BJ (cell line): Measurements from ENCODE around the gene FXYD1. TPM values are rescaled to one million over a fixed set of nuclear protein-coding genes. Genes with fewer than 3 reads are reported as not detected.
A peak's percentile ranks its signal among the peaks of the same experiment; 100 is the strongest.

Source experiments
- CTCF ChIA-PET: fragments of 350-600 bp; formaldehyde crosslinking; extraction: SDS; loops from one replicate; lab custom pipeline; 2021; ENCODE audit warnings: antibody characterized with exemption, inconsistent platforms; lab: Yijun Ruan, JAX
- POLR2A ChIA-PET: fragments of 300-600 bp; sonication (Branson Sonifier 250); formaldehyde crosslinking; extraction: SDS; loops from one replicate; lab custom pipeline; 2021; ENCODE audit warnings: antibody characterized with exemption; lab: Charles Lee
- DNase-seq: peaks from one replicate; pipeline ENCODE4 v3.0.0-alpha.2; 2011; ENCODE audit warnings: low read depth
- H3K27me3 ChIP-seq: 2 replicates; pipeline ENCODE4 v1.6.0; 2011; ENCODE audit warnings: low read length; ENCODE audit not compliant: control insufficient read depth, insufficient read depth
- H3K36me3 ChIP-seq: 2 replicates; pipeline ENCODE4 v1.5.1; 2011; ENCODE audit warnings: low read length; ENCODE audit not compliant: control insufficient read depth, insufficient read depth
- H3K4me3 ChIP-seq: 2 replicates; pipeline ENCODE4 v1.5.1; 2011; ENCODE audit warnings: low read depth, mild to moderate bottlenecking, control low read depth, low read length
- polyA plus RNA-seq: library from polyadenylated mRNA; depleted of rRNA; stranded (reverse); fragments of >200 nt; gene quantifications from 2 replicates; pipeline ENCODE4 v1.2.3, GENCODE V29; 2011
- TF ChIP-seq, protein P1 (sequence below): IDR thresholded peaks from 2 replicates; pipeline ENCODE4 v1.5.1; 2011; ENCODE audit warnings: low read depth, mild to moderate bottlenecking, control low read depth, inconsistent platforms, low read length, moderate library complexity; ENCODE audit not compliant: insufficient read depth

Gene FXYD1
- polyA plus RNA-seq, 1 experiment = 4.0 TPM

- ChIA-PET CTCF (interaction anchor here (1.2 to 5.6 kb wide), 20 partner anchors 7 to 127 kb away, joined by 3 to 77 read pairs (median 12); partner anchors contain the start of genes FXYD3 and FXYD5), POLR2A (no interaction called here)
- Histone ChIP-seq H3K27me3 (peaks cover 4% of the 10 kb centered on the region; the same call in 1 of the 2 replicates), H3K4me3 (no peak within 1 kb of the TSS), H3K36me3 (no peaks in the 10 kb centered on the region)
- TF ChIP-seq, protein P1, sequence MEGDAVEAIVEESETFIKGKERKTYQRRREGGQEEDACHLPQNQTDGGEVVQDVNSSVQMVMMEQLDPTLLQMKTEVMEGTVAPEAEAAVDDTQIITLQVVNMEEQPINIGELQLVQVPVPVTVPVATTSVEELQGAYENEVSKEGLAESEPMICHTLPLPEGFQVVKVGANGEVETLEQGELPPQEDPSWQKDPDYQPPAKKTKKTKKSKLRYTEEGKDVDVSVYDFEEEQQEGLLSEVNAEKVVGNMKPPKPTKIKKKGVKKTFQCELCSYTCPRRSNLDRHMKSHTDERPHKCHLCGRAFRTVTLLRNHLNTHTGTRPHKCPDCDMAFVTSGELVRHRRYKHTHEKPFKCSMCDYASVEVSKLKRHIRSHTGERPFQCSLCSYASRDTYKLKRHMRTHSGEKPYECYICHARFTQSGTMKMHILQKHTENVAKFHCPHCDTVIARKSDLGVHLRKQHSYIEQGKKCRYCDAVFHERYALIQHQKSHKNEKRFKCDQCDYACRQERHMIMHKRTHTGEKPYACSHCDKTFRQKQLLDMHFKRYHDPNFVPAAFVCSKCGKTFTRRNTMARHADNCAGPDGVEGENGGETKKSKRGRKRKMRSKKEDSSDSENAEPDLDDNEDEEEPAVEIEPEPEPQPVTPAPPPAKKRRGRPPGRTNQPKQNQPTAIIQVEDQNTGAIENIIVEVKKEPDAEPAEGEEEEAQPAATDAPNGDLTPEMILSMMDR = no peak
- no peak for DNase-seq
These were observed 3.9 kb upstream of the FXYD1 start, which contains the start of gene LGI4 for GRCh38 chr19:35134601-35135242. Gene LGI4, minus strand, starts transcription at chr19:35135059. Its CDS starts 379 bp downstream, at chr19:35134680.

DNA sequence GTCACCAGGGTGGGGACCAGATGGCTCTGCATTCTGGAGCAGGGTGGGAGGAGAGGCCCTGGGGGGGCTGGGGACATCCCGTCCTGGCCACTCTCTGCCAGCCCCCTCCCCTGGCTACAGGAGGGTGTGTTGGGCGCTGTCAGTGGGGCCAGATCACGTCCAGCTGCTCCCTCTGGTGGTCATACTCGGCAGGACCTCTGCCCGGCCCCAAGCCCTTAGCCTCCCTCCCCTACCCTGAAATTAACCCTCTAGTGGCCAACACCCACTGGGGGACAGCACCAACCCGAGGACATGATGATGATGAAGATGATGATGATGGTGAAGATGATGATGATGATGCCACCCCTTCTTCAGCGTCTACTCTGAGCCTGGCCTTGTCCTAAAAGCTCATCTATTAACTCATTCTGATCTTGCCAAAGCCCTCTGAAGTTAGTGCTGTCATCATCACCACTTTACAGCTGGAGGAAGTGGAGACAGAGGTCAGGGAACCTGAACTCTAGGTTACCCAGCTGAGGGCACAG is 3.2 kb upstream of the FXYD1 start:
- TF ChIP-seq, protein P1 = peak; percentile 93
- POLR2A ChIA-PET = no interaction called here
- Histone ChIP-seq H3K36me3 (no peaks in the 10 kb centered on the region), H3K4me3 (no peak overlapping the region), H3K27me3 (peaks cover 2% of the 10 kb centered on the region; the same call in 1 of the 2 replicates)
- CTCF ChIA-PET = interaction anchor here (1.0 to 5.6 kb wide), 25 partner anchors 8 to 128 kb away, joined by 3 to 77 read pairs (median 9); partner anchors contain the start of genes FXYD3 and FXYD5
- no peak for DNase-seq

- DNase-seq = no peak
- TF ChIP-seq, protein P1 = no peak
- Histone ChIP-seq H3K4me3 (no peak overlapping the region), H3K27me3 (no peaks in the 10 kb centered on the region; the same call in 1 of the 2 replicates), H3K36me3 (no peaks in the 10 kb centered on the region)
- POLR2A ChIA-PET = no interaction called here
- CTCF ChIA-PET = interaction anchor here (0.5 to 5.6 kb wide), 26 partner anchors 9 to 658 kb away, joined by 3 to 77 read pairs (median 9); partner anchors contain the start of genes FXYD3 and FXYD5
These were observed 2.4 kb upstream of the FXYD1 start for GRCh38 chr19:35136231-35136630.

- TF ChIP-seq, protein P1 = no peak
- H3K27me3 ChIP-seq = no peaks in the 10 kb centered on the region; the same call in 1 of the 2 replicates
- no peak for DNase-seq
- no peak overlapping the region for H3K4me3 ChIP-seq
- no peaks in the 10 kb centered on the region for H3K36me3 ChIP-seq
- ChIA-PET POLR2A (no interaction called here), CTCF (interaction anchor here (0.6 to 5.6 kb wide), 14 partner anchors 10 to 1655 kb away, joined by 3 to 77 read pairs (median 13); partner anchors contain the start of genes FXYD3 and FXYD5)
These were observed 1.5 kb upstream of the FXYD1 start for GRCh38 chr19:35136977-35137702.
